ENCODE measurements around the gene AOX1. TPM values are rescaled to one million over a fixed set of nuclear protein-coding genes. Genes with fewer than 3 reads are reported as not detected.

The AOX1 gene
- total RNA-seq, 1 donor from 2014 or later, result 36.7 TPM

GRCh38 chr2:200687922-200688920, 102.4 kb downstream of the AOX1 start:
- TF ChIP-seq, protein P1, sequence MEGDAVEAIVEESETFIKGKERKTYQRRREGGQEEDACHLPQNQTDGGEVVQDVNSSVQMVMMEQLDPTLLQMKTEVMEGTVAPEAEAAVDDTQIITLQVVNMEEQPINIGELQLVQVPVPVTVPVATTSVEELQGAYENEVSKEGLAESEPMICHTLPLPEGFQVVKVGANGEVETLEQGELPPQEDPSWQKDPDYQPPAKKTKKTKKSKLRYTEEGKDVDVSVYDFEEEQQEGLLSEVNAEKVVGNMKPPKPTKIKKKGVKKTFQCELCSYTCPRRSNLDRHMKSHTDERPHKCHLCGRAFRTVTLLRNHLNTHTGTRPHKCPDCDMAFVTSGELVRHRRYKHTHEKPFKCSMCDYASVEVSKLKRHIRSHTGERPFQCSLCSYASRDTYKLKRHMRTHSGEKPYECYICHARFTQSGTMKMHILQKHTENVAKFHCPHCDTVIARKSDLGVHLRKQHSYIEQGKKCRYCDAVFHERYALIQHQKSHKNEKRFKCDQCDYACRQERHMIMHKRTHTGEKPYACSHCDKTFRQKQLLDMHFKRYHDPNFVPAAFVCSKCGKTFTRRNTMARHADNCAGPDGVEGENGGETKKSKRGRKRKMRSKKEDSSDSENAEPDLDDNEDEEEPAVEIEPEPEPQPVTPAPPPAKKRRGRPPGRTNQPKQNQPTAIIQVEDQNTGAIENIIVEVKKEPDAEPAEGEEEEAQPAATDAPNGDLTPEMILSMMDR (IDR thresholded peaks at IDR 0.05), result no peak
- Histone ChIP-seq H3K27ac (no peak overlapping the region), H3K27me3 (ENCODE audit: low read depth) (no peaks in the 10 kb centered on the region), H3K4me3 (no peak overlapping the region), H3K9me3 (no peaks in the 10 kb centered on the region), H3K4me1 (no peaks in the 10 kb centered on the region), H3K36me3 (no peaks in the 10 kb centered on the region)
- ATAC-seq, result no peak
- intact Hi-C loops (cut with DNase I), result no loop called here
- DNase-seq, result no peak

DNA sequence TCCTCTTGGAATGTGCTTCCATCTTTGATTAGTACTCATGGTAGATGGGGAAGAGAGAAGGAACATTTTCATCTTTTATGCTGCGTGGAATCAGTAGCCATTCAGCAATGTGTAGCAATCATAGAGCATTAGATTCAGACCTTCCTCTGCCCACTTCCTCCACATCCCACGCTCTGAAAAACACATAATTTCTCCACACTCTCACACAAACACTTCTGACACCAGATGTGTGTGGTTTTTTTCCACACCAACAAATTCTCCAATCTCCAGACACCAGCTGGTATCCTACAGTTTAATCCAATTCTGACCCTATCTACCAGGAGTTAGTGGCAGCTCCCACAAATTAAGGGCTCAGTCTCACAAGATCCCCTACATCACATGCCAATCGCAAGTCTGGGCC, 103.3 kb downstream of the AOX1 start:
- no peaks in the 10 kb centered on the region for H3K36me3 ChIP-seq
- TF ChIP-seq, protein P1 (IDR thresholded peaks at IDR 0.05), result no peak
- no peak overlapping the region for H3K27ac ChIP-seq
- ATAC-seq (no peak), DNase-seq (no peak)
- H3K4me3 ChIP-seq, result no peak overlapping the region
- intact Hi-C loops (cut with DNase I), result no loop called here
- no peaks in the 10 kb centered on the region for H3K4me1 ChIP-seq
- no peaks in the 10 kb centered on the region for H3K9me3 ChIP-seq
- H3K27me3 ChIP-seq (ENCODE audit: low read depth), result no peaks in the 10 kb centered on the region

- TF ChIP-seq, protein P1 (IDR thresholded peaks at IDR 0.05), result no peak
Observed at GRCh38 chr2:200693836-200694470, 108.1 kb downstream of the AOX1 start.

DNA sequence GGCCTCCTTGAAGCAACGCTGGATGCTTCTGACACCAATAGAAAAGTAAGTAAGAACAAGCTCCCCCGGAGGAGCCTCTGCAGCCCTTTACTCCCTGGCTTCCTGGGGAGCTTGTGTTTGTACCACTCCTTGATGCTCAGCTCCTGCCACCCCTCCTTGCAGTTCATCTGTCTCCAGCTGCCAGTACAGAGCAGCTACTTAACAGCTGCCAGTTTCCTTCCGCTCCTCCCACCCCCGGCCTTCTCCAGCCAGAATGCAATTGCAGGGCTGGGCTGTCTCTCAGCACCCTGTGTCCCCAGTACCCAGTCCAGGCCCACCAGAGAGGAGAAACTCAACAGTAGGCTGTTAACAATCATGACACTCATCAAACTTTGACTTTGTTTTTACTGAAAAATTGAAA, 109.4 kb downstream of the AOX1 start:
- H3K4me3 ChIP-seq, result no peak overlapping the region
- ATAC-seq, result peak; percentile 52 to 76
- DNase-seq, result peak; percentile 56
- H3K9me3 ChIP-seq, result no peaks in the 10 kb centered on the region
- intact Hi-C loops (cut with DNase I), result no loop called here
- no peaks in the 10 kb centered on the region for H3K4me1 ChIP-seq
- H3K27me3 ChIP-seq (ENCODE audit: low read depth), result no peaks in the 10 kb centered on the region
- no peaks in the 10 kb centered on the region for H3K36me3 ChIP-seq
- no peak overlapping the region for H3K27ac ChIP-seq
- TF ChIP-seq, protein P1 (IDR thresholded peaks at IDR 0.05), result no peak

More at GRCh38 chr2:200693836-200694470, 108.1 kb downstream of the AOX1 start:
- ATAC-seq (no peak), DNase-seq (no peak)
- H3K27me3 ChIP-seq (ENCODE audit: low read depth), result no peaks in the 10 kb centered on the region
- H3K9me3 ChIP-seq, result no peaks in the 10 kb centered on the region
- no peaks in the 10 kb centered on the region for H3K4me1 ChIP-seq
- intact Hi-C loops (cut with DNase I), result no loop called here
- no peak overlapping the region for H3K27ac ChIP-seq
- no peaks in the 10 kb centered on the region for H3K36me3 ChIP-seq
- H3K4me3 ChIP-seq, result no peak overlapping the region

- Histone ChIP-seq H3K27me3 (ENCODE audit: low read depth) (no peaks in the 10 kb centered on the region), H3K27ac (no peak overlapping the region), H3K9me3 (no peaks in the 10 kb centered on the region), H3K36me3 (no peaks in the 10 kb centered on the region), H3K4me1 (no peaks in the 10 kb centered on the region), H3K4me3 (no peak overlapping the region)
- TF ChIP-seq, protein P1 (IDR thresholded peaks at IDR 0.05), result no peak
- no peak for ATAC-seq
- no peak for DNase-seq
- intact Hi-C loops (cut with DNase I), result no loop called here
Observed at GRCh38 chr2:200695601-200696000, 109.8 kb downstream of the AOX1 start.
